Measurements from ENCODE around the gene CTXND1.

- TF ChIP-seq YY1 (IDR thresholded peaks at IDR 0.05; ENCODE audit: insufficient read depth, insufficient read length), result no peak
- no peak for TF ChIP-seq SUZ12 (IDR thresholded peaks at IDR 0.05; ENCODE audit: extremely low read depth, insufficient read depth, insufficient read length)
- TF ChIP-seq ZNF274 (IDR thresholded peaks at IDR 0.05; ENCODE audit: low read depth, low read length), result no peak
Observed at GRCh38 chr15:80191897-80192595, 60.0 kb downstream of the CTXND1 start.

Measured in NT2/D1 (cell line).